Pancreas (tissue), 10 donors: ENCODE results near the gene INTS2. TPM values are rescaled to one million over a fixed set of nuclear protein-coding genes. Genes with fewer than 3 reads are reported as not detected.

ENCODE experiments used
- ATAC-seq, 4 donors: fragments of 200-7000 bp; cut with Tn5 transposase; one replicate each; pipeline versions ENCODE4 v1.8.0 to v1.9.1; 2020; ENCODE audit warnings: mild to moderate bottlenecking in 4 of 4, moderate library complexity in 4 of 4
- DNase-seq, 6 donors: peaks; one replicate each; pipeline ENCODE4 v3.0.0-alpha.2; 2020
- FAIRE-seq: peaks from 2 replicates; lab custom pipeline; 2012; peaks lifted over from hg19 to GRCh38; lab: Jason Lieb, UNC
- H3K27ac ChIP-seq, 4 donors: fragments of 200-600 bp; sonication (generic); 1 replicate in 3 of 4; 2 replicates in 1 of 4; pipeline versions ENCODE4 v1.5.0 to v1.8.0; 2020
- H3K27me3 ChIP-seq, 4 donors: fragments of 200-600 bp; one replicate each; pipeline ENCODE4 v1.8.0; 2021
- H3K36me3 ChIP-seq, 3 donors: fragments of 200-600 bp; sonication (generic) in 1 of 3; one replicate each; pipeline versions ENCODE4 v1.5.0 to v1.8.0; 2020 to 2021
- H3K4me1 ChIP-seq, 3 donors: fragments of 200-600 bp; one replicate each; pipeline ENCODE4 v1.8.0; 2021
- H3K4me3 ChIP-seq, 4 donors: fragments of 200-600 bp; sonication (generic) in 2 of 4; one replicate each; pipeline versions ENCODE4 v1.5.0 to v1.8.0; 2020 to 2021
- H3K9me3 ChIP-seq, 4 donors: fragments of 200-600 bp; one replicate each; pipeline ENCODE4 v1.8.0; 2021
- WGBS, 2 donors: extraction: QIAGEN DNeasy Blood & Tissue Kit; methylation state at CpG; one replicate each; pipeline ENCODE4 v1.1.7; 2013; 5-methylcytosine and 5-hydroxymethylcytosine counted together
- intact Hi-C, 3 donors: fragments of 100-400 bp; cut with DNase I; formaldehyde crosslinking; loops; one replicate each; pipeline versions ENCODE4 v1.11.1 to v1.14.2; 2022
- polyA plus RNA-seq, 2 donors: library from polyadenylated mRNA; stranded (reverse); fragments of 200-250 nt; gene quantifications; one replicate each; pipeline ENCODE4 v1.2.3, GENCODE V29; 2013
- total RNA-seq, 6 donors: library from RNA; stranded (reverse); fragmentation: NEBNext Ultra II Directional in 4 of 6; extraction: Animal tissue kit (Norgen Biotek cat#: 25700) in 4 of 6; gene quantifications; one replicate each; pipeline versions ENCODE4 v1.2.1 to v1.2.4, GENCODE V29; 2021 to 2023
- TF ChIP-seq, protein P1 (sequence below), 4 donors: fragments of 200-600 bp; sonication (generic) in 3 of 4; IDR thresholded peaks; one replicate each; pipeline versions ENCODE4 v1.5.0 to v1.8.0; 2021; ENCODE audit warnings: antibody characterized with exemption in 4 of 4
- donor health status: healthy with polysubstance abuse.
- donor health status: DM: no; HTN: no; CAD: no; lungs with moderate emphysema.
- donor health status: DM: no; HTN: no; CAD: no.
- donor health status: control.
- donor health status: control.
- donor health status: Bipolar disorder and iron deficiency.
- donor health status: DM: yes; HTN: yes; CAD: no.
- donor health status: DM: no; HTN: no; CAD: no.
- donor health status: DM: no; HTN: no; CAD: no.
- donor health status: DM: yes; HTN: yes; CAD: no.

Gene INTS2
- total and polyA plus RNA-seq, 8 donors, result 1.5 to 5.2 (median 2.2) TPM

DNA sequence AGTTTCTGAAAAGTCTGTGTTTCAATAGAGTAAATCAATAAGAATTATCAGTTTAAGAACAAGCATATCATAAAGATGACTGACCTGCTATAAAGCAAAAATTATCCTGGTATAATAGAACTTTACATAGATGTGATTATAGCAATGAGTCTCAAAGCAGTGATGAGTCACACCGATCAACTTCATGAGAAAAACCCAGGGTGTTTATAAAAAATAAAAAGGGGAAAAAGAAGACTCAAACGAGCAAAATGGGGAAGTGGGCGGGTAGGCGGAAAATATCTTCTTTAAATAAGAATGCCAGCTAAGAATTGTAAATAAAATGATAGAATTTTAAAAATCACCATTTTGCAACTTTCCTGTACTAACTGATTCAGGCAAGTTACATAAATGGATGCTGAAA lies 111.2 kb downstream of the INTS2 start:
- no peak for FAIRE-seq
- H3K9me3 ChIP-seq, result no peaks in the 10 kb centered on the region
- ATAC-seq, result no peak
- H3K4me3 ChIP-seq, result no peak overlapping the region
- intact Hi-C loops, result no loop called here
- H3K27me3 ChIP-seq, result no peaks in the 10 kb centered on the region
- DNase-seq, result no peak
- WGBS, 2 donors, result 64 to 69% methylated on average over 4 of the region's 4 CpGs
- TF ChIP-seq, protein P1, sequence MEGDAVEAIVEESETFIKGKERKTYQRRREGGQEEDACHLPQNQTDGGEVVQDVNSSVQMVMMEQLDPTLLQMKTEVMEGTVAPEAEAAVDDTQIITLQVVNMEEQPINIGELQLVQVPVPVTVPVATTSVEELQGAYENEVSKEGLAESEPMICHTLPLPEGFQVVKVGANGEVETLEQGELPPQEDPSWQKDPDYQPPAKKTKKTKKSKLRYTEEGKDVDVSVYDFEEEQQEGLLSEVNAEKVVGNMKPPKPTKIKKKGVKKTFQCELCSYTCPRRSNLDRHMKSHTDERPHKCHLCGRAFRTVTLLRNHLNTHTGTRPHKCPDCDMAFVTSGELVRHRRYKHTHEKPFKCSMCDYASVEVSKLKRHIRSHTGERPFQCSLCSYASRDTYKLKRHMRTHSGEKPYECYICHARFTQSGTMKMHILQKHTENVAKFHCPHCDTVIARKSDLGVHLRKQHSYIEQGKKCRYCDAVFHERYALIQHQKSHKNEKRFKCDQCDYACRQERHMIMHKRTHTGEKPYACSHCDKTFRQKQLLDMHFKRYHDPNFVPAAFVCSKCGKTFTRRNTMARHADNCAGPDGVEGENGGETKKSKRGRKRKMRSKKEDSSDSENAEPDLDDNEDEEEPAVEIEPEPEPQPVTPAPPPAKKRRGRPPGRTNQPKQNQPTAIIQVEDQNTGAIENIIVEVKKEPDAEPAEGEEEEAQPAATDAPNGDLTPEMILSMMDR (IDR thresholded peaks at IDR 0.05), result no peak
- no peaks in the 10 kb centered on the region for H3K36me3 ChIP-seq
- no peaks in the 10 kb centered on the region for H3K4me1 ChIP-seq
- no peak overlapping the region for H3K27ac ChIP-seq

DNA sequence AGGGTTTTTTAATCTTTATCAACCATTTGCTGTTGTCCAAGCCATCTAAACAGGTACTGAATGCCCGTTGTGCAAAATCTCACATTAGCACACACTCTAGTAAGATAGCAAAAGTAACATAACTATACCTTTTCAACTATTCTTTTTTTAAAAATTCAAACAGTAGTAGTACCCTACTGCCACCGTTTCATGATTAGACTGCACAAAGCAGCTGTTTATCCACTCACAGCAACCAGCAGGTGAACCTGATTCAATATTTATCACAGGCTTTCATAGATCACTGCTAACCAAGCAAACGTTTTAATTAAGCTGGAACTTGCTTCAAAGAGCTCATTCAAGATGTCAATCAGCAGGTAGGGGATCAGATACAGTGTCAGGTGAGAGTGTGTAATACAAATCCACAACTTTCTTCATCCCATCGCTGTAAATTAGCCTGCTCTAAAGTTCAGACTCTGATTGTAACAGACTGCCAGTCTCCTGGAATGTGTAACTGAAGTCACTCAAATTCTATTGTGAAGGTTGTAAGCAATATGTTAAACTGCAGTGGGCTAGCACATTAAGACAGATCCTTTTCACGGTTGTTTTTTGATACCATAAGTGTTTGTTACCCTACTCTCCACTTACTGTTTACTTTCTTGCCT lies 111.8 kb downstream of the INTS2 start:
- 27% methylated on average over 5 of the region's 5 CpGs for WGBS, 2 donors
- Histone ChIP-seq H3K4me3 (no peak overlapping the region), H3K4me1 (no peaks in the 10 kb centered on the region), H3K36me3 (no peaks in the 10 kb centered on the region), H3K27me3 (no peaks in the 10 kb centered on the region), H3K9me3 (no peaks in the 10 kb centered on the region), H3K27ac (no peak overlapping the region)
- DNase-seq (no peak), FAIRE-seq (no peak), ATAC-seq (no peak)
- intact Hi-C loops, result no loop called here
- TF ChIP-seq, protein P1 (IDR thresholded peaks at IDR 0.05), result no peak

Other genes starting within 250 kb of the INTS2 start
- under 1 TPM; 0.09 to 0.59 (median 0.36) TPM for gene BRIP1, start 64.5 kb downstream of the INTS2 start, total RNA-seq
- gene BRIP1, start 64.5 kb downstream of the INTS2 start, polyA plus RNA-seq, result under 1 TPM; 0.09 to 0.15 TPM
- 10 to 100 TPM; 27.4 to 39.8 (median 29.2) TPM for gene MED13, start 137.3 kb upstream of the INTS2 start, total RNA-seq
- 1 to 10 TPM; 5.0 to 5.9 TPM for gene MED13, start 137.3 kb upstream of the INTS2 start, polyA plus RNA-seq